ENCODE data around the gene SIGLEC14.

DNA sequence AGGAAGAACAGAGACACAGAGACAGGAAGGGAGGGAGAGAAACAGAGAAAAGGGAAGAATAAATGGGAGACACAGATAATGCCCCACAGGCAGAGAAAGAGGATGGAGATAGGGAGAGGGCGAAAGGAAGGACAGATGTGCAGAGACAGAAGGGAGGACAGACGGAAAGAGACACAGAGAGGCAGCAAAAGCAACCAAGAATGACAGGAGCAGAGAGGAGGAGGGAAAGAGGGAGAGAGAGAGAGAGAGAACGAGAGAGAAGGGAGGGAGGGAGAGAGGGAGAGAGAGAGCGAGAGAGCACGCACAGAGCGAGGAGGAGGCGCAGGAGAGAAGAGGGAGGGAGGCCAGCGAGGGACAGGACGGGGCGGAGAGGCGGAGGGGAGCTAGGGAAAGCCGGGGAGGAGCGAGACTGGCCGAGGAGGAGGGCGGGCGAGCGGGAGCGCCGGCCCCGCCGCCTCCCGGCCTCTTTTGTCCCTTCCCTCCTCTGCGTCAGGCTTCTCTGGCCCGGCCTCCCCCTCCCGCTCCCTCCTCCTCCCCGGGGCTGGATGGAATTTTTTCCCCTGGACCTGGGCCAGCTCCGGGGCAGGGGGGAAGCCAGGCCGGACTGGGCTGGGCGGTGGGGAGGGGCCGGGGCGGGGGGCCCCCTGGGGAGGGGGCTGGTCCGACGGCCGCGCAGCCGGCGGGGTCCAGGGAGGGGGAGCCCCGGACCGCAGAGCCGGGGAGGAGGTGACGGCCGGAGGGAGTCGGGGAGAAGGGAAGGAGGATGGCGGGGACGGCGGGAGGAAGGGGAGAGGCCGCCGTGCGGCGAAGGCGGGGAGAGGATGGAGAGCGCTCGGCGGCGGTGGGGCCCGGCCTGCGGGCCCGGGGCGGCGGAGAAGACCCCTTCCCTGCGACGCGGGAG, 42.3 kb upstream of the SIGLEC14 start:
- TF ChIP-seq GATA3 (IDR thresholded peaks at IDR 0.05; ENCODE audit: low read depth, low read length) (no peak), GATA2 (IDR thresholded peaks at IDR 0.05; ENCODE audit: low read depth, low read length) (no peak)
